LHCN-M2 (cell line): ENCODE measurements around the gene LRRC27. TPM values are rescaled to one million over a fixed set of nuclear protein-coding genes. Genes with fewer than 3 reads are reported as not detected.

ENCODE experiments used
- DNase-seq: peaks from one replicate; pipeline ENCODE4 v3.0.0-alpha.2; 2012; ENCODE audit warnings: low read depth
- total RNA-seq: library from RNA; depleted of rRNA; stranded (reverse); fragments of >200 nt; gene quantifications from 2 replicates; pipeline ENCODE4 v1.2.3, GENCODE V29; 2014; rRNA removed

Gene LRRC27
- total RNA-seq, 1 experiment from 2014 or later = 5.1 TPM

- DNase-seq = no peak
Observed at GRCh38 chr10:132425029-132425756, 93.2 kb downstream of the LRRC27 start.

GRCh38 chr10:132425757-132426155 is 93.8 kb downstream of the LRRC27 start:
- DNase-seq = no peak

DNA sequence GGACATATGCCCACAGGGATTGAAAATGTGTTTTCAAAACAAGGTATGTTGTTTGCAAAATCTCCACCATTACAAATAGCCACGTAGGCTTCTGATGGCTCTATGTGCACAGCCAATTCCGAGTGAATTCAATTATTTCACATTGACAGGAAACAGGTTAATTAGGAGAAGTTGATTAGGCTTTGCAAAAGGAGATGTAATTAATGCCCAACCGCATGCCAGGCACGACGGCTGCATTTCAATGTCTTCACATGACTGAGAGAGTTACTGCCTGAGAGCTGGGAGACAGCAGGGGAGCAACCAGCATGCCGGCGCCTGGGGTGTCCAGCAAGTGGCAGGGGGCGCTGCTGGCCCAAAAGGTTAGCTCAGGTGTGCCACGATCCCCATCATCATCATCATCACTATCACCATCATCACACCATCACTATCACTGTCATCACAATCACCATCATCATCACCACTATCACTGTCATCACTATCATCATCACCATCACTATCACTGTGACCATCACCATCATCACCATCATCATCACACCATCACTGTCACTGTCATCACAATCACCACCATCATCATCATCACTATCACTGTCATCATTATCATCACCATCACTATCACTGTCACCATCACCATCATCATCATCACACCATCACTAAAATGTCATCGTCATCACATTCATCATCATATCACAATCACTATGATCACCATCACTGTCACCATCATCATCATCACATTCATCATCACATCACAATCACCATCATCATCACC is 95.2 kb downstream of the LRRC27 start:
- no peak for DNase-seq

- no peak for DNase-seq
Observed at GRCh38 chr10:132427939-132428367, 96.0 kb downstream of the LRRC27 start.

DNA sequence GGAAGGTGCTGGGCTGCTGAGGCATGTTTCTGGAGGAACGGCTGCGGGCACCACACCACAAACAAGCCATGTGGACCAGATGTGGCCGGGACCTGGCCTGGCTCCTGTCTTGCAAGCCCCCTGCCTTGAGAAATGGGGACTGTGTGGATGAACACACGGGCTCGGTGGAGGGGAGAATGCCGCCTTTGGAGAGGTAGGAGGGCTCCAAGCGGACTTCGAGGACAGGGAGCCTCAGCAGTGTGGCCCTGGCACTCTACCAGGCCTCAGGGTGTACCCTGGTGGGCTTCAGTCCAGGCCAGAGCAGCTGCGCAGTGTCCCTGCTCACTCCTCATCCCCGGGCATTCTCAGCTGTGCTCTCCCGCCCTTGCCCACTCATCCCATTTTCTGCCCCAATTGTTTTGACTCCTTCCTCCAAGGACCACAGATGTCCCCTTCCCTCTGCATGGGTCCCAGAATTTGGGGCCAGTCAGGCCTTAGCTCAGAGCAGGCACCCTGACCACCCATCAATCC is 96.5 kb downstream of the LRRC27 start:
- no peak for DNase-seq

Other genes with a start within 250 kb of the LRRC27 start
- gene DPYSL4, start 145.2 kb upstream of the LRRC27 start, total RNA-seq = 21.9 and 22.4 TPM in 2 replicates
- gene STK32C, start 24.2 kb upstream of the LRRC27 start, total RNA-seq = 11.8 and 12.6 TPM in 2 replicates
- gene PWWP2B, start 65.0 kb downstream of the LRRC27 start, total RNA-seq = 8.2 and 8.5 TPM in 2 replicates
- gene INPP5A, start 205.6 kb downstream of the LRRC27 start, total RNA-seq = 15.9 and 16.0 TPM in 2 replicates